Caco-2 (cell line): Measurements from ENCODE around the gene FARP1. TPM values are rescaled to one million over a fixed set of nuclear protein-coding genes. Genes with fewer than 3 reads are reported as not detected.

Experiments
- BruUV-seq: library from RNA; stranded (reverse); fragments of 400-500 nt; replicated peaks from 2 replicates; lab custom pipeline; 2021; lab: Mats Ljungman, UMichigan
- CTCF ChIA-PET: fragments of 300-600 bp; sonication (Branson Sonifier 250); formaldehyde crosslinking; loops from one replicate; lab custom pipeline; 2022; ENCODE audit warnings: antibody characterized with exemption; lab: Charles Lee
- POLR2A ChIA-PET: fragments of 300-600 bp; sonication (Branson Sonifier 250); formaldehyde crosslinking; loops from one replicate; lab custom pipeline; 2022; ENCODE audit warnings: antibody characterized with exemption; lab: Charles Lee
- DNase-seq, 2 experiments: peaks; one replicate each; pipeline versions ENCODE4 v3.0.0 to v3.0.0-alpha.2; 2020 to 2022
- H3K27me3 ChIP-seq: replicated peaks from 2 replicates; pipeline ENCODE4 v1.6.0; 2011; ENCODE audit warnings: low read length; ENCODE audit not compliant: control insufficient read depth, insufficient read depth
- H3K36me3 ChIP-seq: 2 replicates; pipeline ENCODE4 v1.5.1; 2011; ENCODE audit warnings: low read length; ENCODE audit not compliant: control insufficient read depth, insufficient read depth
- H3K4me1 ChIP-seq: fragments of 250-450 bp; sonication (Bioruptor Pico); 2 replicates; pipeline ENCODE4 v1.5.1; 2020; ENCODE audit warnings: mild to moderate bottlenecking
- H3K4me3 ChIP-seq: 2 replicates; pipeline ENCODE4 v1.5.1; 2011; ENCODE audit warnings: low read depth, mild to moderate bottlenecking, control low read depth, low read length
- H3K9me3 ChIP-seq: fragments of 250-450 bp; sonication (Bioruptor Pico); 2 replicates; pipeline ENCODE4 v1.5.1; 2020; ENCODE audit warnings: mild to moderate bottlenecking, moderate library complexity
- H3K27ac Mint-ChIP-seq: one replicate; pipeline ENCODE4 v1.8.0; 2022; ENCODE audit warnings: mixed read lengths; ENCODE audit not compliant: unreplicated experiment
- H3K27me3 Mint-ChIP-seq: one replicate; pipeline ENCODE4 v1.8.0; 2022; ENCODE audit warnings: mixed read lengths; ENCODE audit not compliant: insufficient read depth, unreplicated experiment
- H3K36me3 Mint-ChIP-seq: one replicate; pipeline ENCODE4 v1.8.0; 2022; ENCODE audit warnings: mild to moderate bottlenecking, mixed read lengths; ENCODE audit not compliant: insufficient read depth, unreplicated experiment
- H3K4me1 Mint-ChIP-seq: one replicate; pipeline ENCODE4 v1.8.0; 2022; ENCODE audit warnings: low read depth, mixed read lengths; ENCODE audit not compliant: unreplicated experiment
- H3K4me3 Mint-ChIP-seq: one replicate; pipeline ENCODE4 v1.8.0; 2022; ENCODE audit warnings: mild to moderate bottlenecking, moderate library complexity, mixed read lengths; ENCODE audit not compliant: unreplicated experiment
- H3K9me3 Mint-ChIP-seq: one replicate; pipeline ENCODE4 v1.8.0; 2022; ENCODE audit warnings: mixed read lengths; ENCODE audit not compliant: unreplicated experiment
- CTCF ChIP-seq, 2 experiments: fragments of 200-600 bp in 1 of 2; IDR thresholded peaks; 1 replicate in 1 of 2; 2 replicates in 1 of 2; pipeline versions ENCODE4 v1.5.1 to v1.8.0; 2011 to 2022; ENCODE audit warnings: antibody characterized with exemption in 1 of 2, control low read depth in 1 of 2, inconsistent platforms in 1 of 2, low read depth in 1 of 2, low read length in 1 of 2, mild to moderate bottlenecking in 1 of 2, moderate library complexity in 1 of 2; ENCODE audit not compliant: insufficient read depth in 1 of 2, severe bottlenecking in 1 of 2, unreplicated experiment in 1 of 2
- intact Hi-C: fragments of 100-400 bp; cut with micrococcal nuclease; formaldehyde crosslinking; loops from one replicate; pipeline ENCODE4 v1.10.0; 2022; ENCODE audit not compliant: unreplicated experiment
- total RNA-seq: library from RNA; stranded (reverse); gene quantifications from 2 replicates; pipeline ENCODE4 v1.2.3, GENCODE V29; 2022

The FARP1 gene
- total RNA-seq, 1 experiment from 2014 or later, result 189 TPM

GRCh38 chr13:98273067-98273823 is 130.4 kb downstream of the FARP1 start:
- POLR2A ChIA-PET, result interaction anchor here (0.6 to 0.9 kb wide), 2 partner anchors 12 to 125 kb away, joined by 3 to 5 read pairs; no protein-coding TSS in a partner anchor
- TSS peak; percentile 65 for BruUV-seq
- H3K4me3 Mint-ChIP-seq, result peak overlapping the region; percentile 58
- Histone ChIP-seq H3K36me3 (no peaks in the 10 kb centered on the region), H3K9me3 (no peaks in the 10 kb centered on the region), H3K27me3 (no peaks in the 10 kb centered on the region), H3K4me3 (no peak overlapping the region), H3K4me1 (peaks cover 89% of the 10 kb centered on the region)
- peaks cover 49% of the 10 kb centered on the region for H3K36me3 Mint-ChIP-seq
- no peaks in the 10 kb centered on the region for H3K9me3 Mint-ChIP-seq
- CTCF ChIA-PET, result interaction anchor here (0.6 to 1.2 kb wide), 6 partner anchors 13 to 814 kb away, joined by 3 to 5 read pairs (median 3); no protein-coding TSS in a partner anchor
- peak overlapping the region; percentile 98 for H3K27ac Mint-ChIP-seq
- peaks cover 72% of the 10 kb centered on the region for H3K4me1 Mint-ChIP-seq
- H3K27me3 Mint-ChIP-seq, result no peaks in the 10 kb centered on the region
- peak; percentile 86 to 87 for DNase-seq
- intact Hi-C loops, result loop anchor here (1.0 kb wide), 6 partner anchors 12 to 143 kb away; no protein-coding TSS in a partner anchor
- no peak for TF ChIP-seq CTCF (IDR thresholded peaks at IDR 0.05; ENCODE audit: insufficient read depth in 1 of 2, low read depth in 1 of 2, low read length in 1 of 2, severe bottlenecking in 1 of 2, unreplicated experiment in 1 of 2)

- peaks cover 83% of the 10 kb centered on the region for H3K4me1 ChIP-seq
- Mint-ChIP-seq H3K9me3 (no peaks in the 10 kb centered on the region), H3K4me1 (peaks cover 70% of the 10 kb centered on the region), H3K27ac (peak overlapping the region; percentile 98), H3K36me3 (peaks cover 44% of the 10 kb centered on the region), H3K27me3 (no peaks in the 10 kb centered on the region), H3K4me3 (peak overlapping the region; percentile 44)
- no peaks in the 10 kb centered on the region for H3K36me3 ChIP-seq
- TF ChIP-seq CTCF (IDR thresholded peaks at IDR 0.05; ENCODE audit: insufficient read depth in 1 of 2, low read depth in 1 of 2, low read length in 1 of 2, severe bottlenecking in 1 of 2, unreplicated experiment in 1 of 2), result no peak
- CTCF ChIA-PET, result interaction anchor here (0.6 to 1.0 kb wide), 3 partner anchors 27 to 813 kb away, joined by 3 to 5 read pairs (median 3); no protein-coding TSS in a partner anchor
- POLR2A ChIA-PET, result interaction anchor here (0.6 to 0.9 kb wide), 2 partner anchors 13 to 124 kb away, joined by 3 to 5 read pairs; no protein-coding TSS in a partner anchor
- intact Hi-C loops, result loop anchor here (1.0 kb wide), 6 partner anchors 13 to 142 kb away; no protein-coding TSS in a partner anchor
- no peak overlapping the region for H3K4me3 ChIP-seq
- no peaks in the 10 kb centered on the region for H3K27me3 ChIP-seq
- no peak for DNase-seq
- H3K9me3 ChIP-seq, result no peaks in the 10 kb centered on the region
- BruUV-seq, result no TSS peak
Measured at GRCh38 chr13:98273824-98274742, 131.2 kb downstream of the FARP1 start.
